Neuronal stem cell (in vitro differentiated cells): ENCODE data around the gene KRT35. TPM values are rescaled to one million over a fixed set of nuclear protein-coding genes. Genes with fewer than 3 reads are reported as not detected.
A peak's percentile ranks its signal among the peaks of the same experiment; 100 is the strongest.
"Not testable (repeated sequence)": the region's sequence is repeated elsewhere in the genome, so short reads cannot be mapped to it uniquely, and the experiment has no call there.

Experiments used
- DNase-seq: peaks from one replicate; pipeline ENCODE4 v3.0.0-alpha.2; 2013; ENCODE audit warnings: low spot score
- H2AFZ ChIP-seq: one replicate; pipeline ENCODE4 v1.6.1; 2013; ENCODE audit warnings: mild to moderate bottlenecking, low read length, inconsistent platforms
- H2AK5ac ChIP-seq: 2 replicates; pipeline ENCODE4 v1.6.1; 2013; ENCODE audit warnings: low read depth, mild to moderate bottlenecking, inconsistent platforms, low read length, moderate library complexity, mixed read lengths
- H2BK120ac ChIP-seq: 2 replicates; pipeline ENCODE4 v1.6.1; 2013; ENCODE audit warnings: low read depth, mild to moderate bottlenecking, inconsistent platforms, low read length, moderate library complexity, mixed read lengths
- H2BK12ac ChIP-seq: one replicate; pipeline ENCODE4 v1.6.1; 2013; ENCODE audit warnings: low read length, inconsistent platforms
- H2BK15ac ChIP-seq: 2 replicates; pipeline ENCODE4 v1.6.1; 2013; ENCODE audit warnings: mild to moderate bottlenecking, low read length, inconsistent platforms, mixed read lengths
- H2BK5ac ChIP-seq: one replicate; pipeline ENCODE4 v1.6.1; 2013; ENCODE audit warnings: inconsistent platforms, mild to moderate bottlenecking, low read length, moderate library complexity
- H3K14ac ChIP-seq: one replicate; pipeline ENCODE4 v1.6.1; 2013; ENCODE audit warnings: low read length, inconsistent platforms
- H3K18ac ChIP-seq: 2 replicates; pipeline ENCODE4 v1.6.1; 2013; ENCODE audit warnings: low read length, inconsistent platforms
- H3K23ac ChIP-seq: 2 replicates; pipeline ENCODE4 v1.6.1; 2013; ENCODE audit warnings: low read depth, mild to moderate bottlenecking, mixed read lengths, low read length, inconsistent platforms; ENCODE audit not compliant: poor library complexity
- H3K27ac ChIP-seq: replicated peaks from 3 replicates; pipeline ENCODE4 v1.5.1; 2013; ENCODE audit warnings: low read length, inconsistent platforms
- H3K27me3 ChIP-seq, 3 experiments: 2 replicates each; pipeline ENCODE4 v1.6.1; 2013; ENCODE audit warnings: low read length in 3 of 3, mild to moderate bottlenecking in 2 of 3, inconsistent platforms in 1 of 3, low read depth in 1 of 3, mixed read lengths in 1 of 3, moderate library complexity in 1 of 3; ENCODE audit not compliant: control insufficient read depth in 3 of 3, insufficient read depth in 3 of 3
- H3K36me3 ChIP-seq, 2 donors: replicated peaks in 1 of 2; 2 replicates each; pipeline ENCODE4 v1.6.1; 2013; ENCODE audit warnings: low read length in 2 of 2; ENCODE audit not compliant: control insufficient read depth in 2 of 2, insufficient read depth in 2 of 2
- H3K4ac ChIP-seq: 2 replicates; pipeline ENCODE4 v1.6.1; 2013; ENCODE audit warnings: inconsistent platforms, mild to moderate bottlenecking, low read length, moderate library complexity
- H3K4me1 ChIP-seq, 2 donors: 1 replicate in 1 of 2; 2 replicates in 1 of 2; pipeline ENCODE4 v1.6.1; 2013; ENCODE audit warnings: low read length in 2 of 2, low read depth in 1 of 2; ENCODE audit not compliant: control insufficient read depth in 2 of 2, insufficient read depth in 1 of 2
- H3K4me2 ChIP-seq: one replicate; pipeline ENCODE4 v1.6.1; 2013; ENCODE audit warnings: mild to moderate bottlenecking, low read length, inconsistent platforms; ENCODE audit not compliant: insufficient read depth, poor library complexity, severe bottlenecking
- H3K4me3 ChIP-seq, 2 donors: 2 replicates each; pipeline ENCODE4 v1.5.1; 2013; ENCODE audit warnings: low read length in 2 of 2, mild to moderate bottlenecking in 2 of 2, inconsistent platforms in 1 of 2, moderate library complexity in 1 of 2
- H3K79me1 ChIP-seq: one replicate; pipeline ENCODE4 v1.6.1; 2013; ENCODE audit warnings: low read depth, mild to moderate bottlenecking, inconsistent platforms, low read length, moderate library complexity
- H3K9ac ChIP-seq: one replicate; pipeline ENCODE4 v1.6.1; 2013; ENCODE audit warnings: mild to moderate bottlenecking, low read depth, low read length, inconsistent platforms; ENCODE audit not compliant: poor library complexity
- H3K9me3 ChIP-seq, 2 donors: replicated peaks in 1 of 2; 2 replicates each; pipeline versions ENCODE3 to v1.6.1; 2013; ENCODE audit warnings: low read length in 2 of 2, mild to moderate bottlenecking in 2 of 2, inconsistent platforms in 1 of 2, low read depth in 1 of 2, mixed read lengths in 1 of 2, moderate library complexity in 1 of 2; ENCODE audit not compliant: control insufficient read depth in 2 of 2, insufficient read depth in 1 of 2
- H4K8ac ChIP-seq: one replicate; pipeline ENCODE4 v1.6.1; 2013; ENCODE audit warnings: low read depth, mild to moderate bottlenecking, inconsistent platforms, low read length, moderate library complexity
- H4K91ac ChIP-seq: one replicate; pipeline ENCODE4 v1.6.1; 2013; ENCODE audit warnings: low read length, low read depth, mild to moderate bottlenecking, inconsistent platforms; ENCODE audit not compliant: poor library complexity
- WGBS, 2 donors: extraction: QIAGEN DNeasy Blood & Tissue Kit; methylation state at CpG; one replicate each; pipeline ENCODE4 v1.1.7; 2013; ENCODE audit warnings: missing lambda C conversion rate in 2 of 2, mixed read lengths in 1 of 2; ENCODE audit not compliant: insufficient read length in 2 of 2, insufficient replicate concordance in 1 of 2; ENCODE audit errors: extremely low coverage in 2 of 2; 5-methylcytosine and 5-hydroxymethylcytosine counted together
- small RNA-seq: library from polyadenylated mRNA; stranded (forward); fragments of <200 nt; extraction: miRNeasy Mini kit (QIAGEN cat#:217004); gene quantifications from one replicate; pipeline ENCODE3, GENCODE V24; 2013; ENCODE audit not compliant: insufficient read depth

KRT35 gene

DNA sequence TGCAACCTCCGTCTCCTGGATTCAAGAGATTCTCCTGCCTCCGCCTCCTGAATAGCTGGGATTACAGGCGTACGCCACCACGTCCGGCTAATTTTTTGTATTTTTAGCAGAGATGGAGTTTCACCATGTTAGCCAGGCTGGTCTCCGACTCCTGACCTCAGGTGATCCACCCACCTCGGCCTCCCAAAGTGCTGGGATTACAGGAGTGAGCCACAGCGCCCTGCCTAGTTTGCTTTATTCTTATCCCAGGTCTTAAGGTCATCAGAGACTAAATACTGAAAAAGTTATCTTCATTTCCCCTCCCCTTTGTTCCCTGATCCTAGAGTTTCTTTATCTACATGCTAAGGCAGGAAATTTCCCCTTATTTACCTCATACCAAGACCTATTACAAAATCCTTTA lies 50.6 kb downstream of the KRT35 start:
- not testable (repeated sequence) for H3K9me3 ChIP-seq, H3K9ac ChIP-seq, H2BK120ac ChIP-seq, H2BK12ac ChIP-seq, H3K27ac ChIP-seq, H2AK5ac ChIP-seq, H3K4ac ChIP-seq, H3K4me1 ChIP-seq, H3K14ac ChIP-seq, DNase-seq, H4K8ac ChIP-seq, H3K79me1 ChIP-seq, H3K36me3 ChIP-seq, H3K4me3 ChIP-seq, H2AFZ ChIP-seq, H3K4me2 ChIP-seq, H2BK5ac ChIP-seq, H3K23ac ChIP-seq, H4K91ac ChIP-seq, H3K18ac ChIP-seq, H3K27me3 ChIP-seq, H2BK15ac ChIP-seq
- no CpG with 5 or more reads among the region's 9 CpGs for WGBS, 2 donors

DNA sequence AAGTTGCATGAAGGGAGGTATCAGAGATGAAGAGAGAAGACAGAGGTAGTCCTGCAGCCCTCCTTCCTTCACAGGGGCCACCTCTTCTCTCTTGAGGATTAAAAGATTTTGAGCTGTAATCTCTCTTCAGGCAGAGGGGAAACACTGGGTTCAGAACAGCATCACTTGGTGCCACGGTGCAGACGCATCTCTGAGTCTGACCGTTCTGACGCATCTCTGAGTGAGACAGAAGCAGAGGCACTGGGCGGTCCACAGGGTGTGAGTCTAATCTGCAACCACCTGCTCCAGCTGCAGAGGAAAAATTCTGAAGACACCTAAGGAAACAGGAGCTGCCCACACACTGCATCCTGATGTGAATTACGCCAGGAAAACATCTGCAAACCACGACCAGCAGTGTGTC lies 51.3 kb downstream of the KRT35 start:
- Histone ChIP-seq H2BK120ac (no peak overlapping the region), H2BK15ac (no peak overlapping the region), H3K79me1 (no peaks in the 10 kb centered on the region), H2BK12ac (no peak overlapping the region), H3K4me2 (no peak overlapping the region), H3K23ac (no peak overlapping the region), H3K9me3 (no peaks in the 10 kb centered on the region), H3K9ac (no peak overlapping the region), H2AK5ac (no peak overlapping the region), H3K4me3 (no peak overlapping the region), H3K36me3 (no peaks in the 10 kb centered on the region), H4K91ac (no peak overlapping the region), H2AFZ (no peak overlapping the region), H4K8ac (no peak overlapping the region), H3K18ac (no peak overlapping the region), H3K4me1 (peaks cover 0 to 1% of the 10 kb centered on the region in 2 donors), H3K27ac (no peak overlapping the region), H3K14ac (no peak overlapping the region), H3K27me3 (peaks cover 0 to 2% (median 0%) of the 10 kb centered on the region in 3 experiments), H2BK5ac (no peak overlapping the region), H3K4ac (no peak overlapping the region)
- WGBS, 2 donors: no CpG with 5 or more reads among the region's 7 CpGs
- no peak for DNase-seq

DNA sequence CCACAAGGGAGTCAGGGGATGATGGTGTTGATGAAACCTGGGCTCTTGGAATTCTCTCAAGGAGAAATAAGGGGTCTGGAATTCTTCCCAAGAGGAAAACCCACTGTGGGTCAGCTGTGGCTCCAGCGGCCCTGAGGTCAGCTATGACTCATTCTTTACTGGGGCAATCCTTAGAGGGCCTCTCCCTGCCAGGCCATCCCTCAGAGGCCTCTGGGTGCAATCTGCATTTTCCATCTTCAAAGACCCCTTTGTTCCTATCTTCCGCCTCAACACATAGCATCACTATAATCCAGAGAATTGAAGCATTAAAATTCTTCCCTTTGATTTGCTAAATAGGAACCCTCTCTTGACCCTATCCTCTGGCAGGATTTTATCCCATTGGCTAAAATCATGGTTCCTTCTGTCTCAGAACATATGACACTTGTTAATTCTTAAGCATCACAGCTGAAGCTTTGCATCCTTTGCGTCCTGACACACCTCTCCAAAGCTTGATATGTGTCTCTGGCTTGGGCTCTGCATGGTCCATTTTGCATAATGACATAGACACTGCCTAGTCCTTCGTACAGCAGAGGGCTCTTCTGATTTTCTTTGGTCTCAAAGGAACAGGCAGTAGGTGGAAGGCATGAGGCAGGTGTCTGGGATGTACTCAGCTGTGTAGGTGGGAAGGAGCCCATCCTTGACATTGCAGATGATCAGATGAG lies 52.2 kb downstream of the KRT35 start:
- Histone ChIP-seq H3K27me3 (peaks cover 0 to 2% (median 0%) of the 10 kb centered on the region in 3 experiments), H3K14ac (no peak overlapping the region), H2BK12ac (no peak overlapping the region), H3K9ac (no peak overlapping the region), H3K4me2 (no peak overlapping the region), H2BK5ac (no peak overlapping the region), H4K8ac (no peak overlapping the region), H2BK15ac (no peak overlapping the region), H3K23ac (no peak overlapping the region), H3K4me3 (no peak overlapping the region), H3K18ac (no peak overlapping the region), H3K36me3 (no peaks in the 10 kb centered on the region), H2BK120ac (no peak overlapping the region), H3K79me1 (no peaks in the 10 kb centered on the region), H3K4ac (no peak overlapping the region), H4K91ac (no peak overlapping the region), H3K9me3 (no peaks in the 10 kb centered on the region), H3K27ac (no peak overlapping the region), H3K4me1 (peaks cover 0 to 1% of the 10 kb centered on the region in 2 donors), H2AFZ (no peak overlapping the region), H2AK5ac (peak overlapping the region; percentile 14)
- WGBS, 2 donors: no CpG with 5 or more reads among the region's 4 CpGs
- DNase-seq: no peak

Small RNA genes lying within 50 kb of the gene (small RNA-seq; reads per million reads assigned to genes)
- not detected for gene RNU2-32P
